GM12874 (cell line): ENCODE results near the gene PTPRQ.

Experiments used
- TF ChIP-seq, protein P1 (sequence below): IDR thresholded peaks from 2 replicates; pipeline ENCODE4 v1.5.1; 2011; ENCODE audit warnings: low read depth, mild to moderate bottlenecking, control low read depth, low read length, moderate library complexity; ENCODE audit not compliant: insufficient read depth

The PTPRQ gene

DNA sequence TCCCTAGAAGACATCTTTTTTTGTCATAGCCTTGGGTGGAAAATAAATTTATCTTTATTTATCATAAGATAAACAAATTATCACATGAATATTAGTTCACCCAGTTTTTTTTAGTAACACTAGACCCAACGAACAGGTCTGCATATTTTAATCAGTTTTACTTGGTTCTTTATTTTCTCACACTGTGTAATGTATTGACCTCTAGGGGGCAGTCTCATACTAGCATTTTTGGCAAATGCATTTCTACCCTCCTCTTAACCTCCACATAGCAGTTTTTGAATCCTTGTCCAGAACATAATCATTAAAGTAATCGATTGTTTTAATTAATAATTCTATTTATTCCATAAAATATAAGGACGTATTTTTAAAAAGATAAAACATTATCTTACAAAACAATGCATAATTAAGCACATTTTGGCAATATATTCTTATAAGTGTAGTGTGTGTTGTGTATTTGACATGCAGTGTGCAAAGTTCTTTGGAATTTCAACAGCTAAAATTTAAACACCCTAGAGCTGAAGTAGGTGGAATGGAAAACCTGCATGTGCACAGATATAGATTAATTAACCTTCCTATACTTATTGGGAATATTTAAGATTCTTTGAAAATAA, 31.6 kb upstream of the PTPRQ start:
- TF ChIP-seq, protein P1, sequence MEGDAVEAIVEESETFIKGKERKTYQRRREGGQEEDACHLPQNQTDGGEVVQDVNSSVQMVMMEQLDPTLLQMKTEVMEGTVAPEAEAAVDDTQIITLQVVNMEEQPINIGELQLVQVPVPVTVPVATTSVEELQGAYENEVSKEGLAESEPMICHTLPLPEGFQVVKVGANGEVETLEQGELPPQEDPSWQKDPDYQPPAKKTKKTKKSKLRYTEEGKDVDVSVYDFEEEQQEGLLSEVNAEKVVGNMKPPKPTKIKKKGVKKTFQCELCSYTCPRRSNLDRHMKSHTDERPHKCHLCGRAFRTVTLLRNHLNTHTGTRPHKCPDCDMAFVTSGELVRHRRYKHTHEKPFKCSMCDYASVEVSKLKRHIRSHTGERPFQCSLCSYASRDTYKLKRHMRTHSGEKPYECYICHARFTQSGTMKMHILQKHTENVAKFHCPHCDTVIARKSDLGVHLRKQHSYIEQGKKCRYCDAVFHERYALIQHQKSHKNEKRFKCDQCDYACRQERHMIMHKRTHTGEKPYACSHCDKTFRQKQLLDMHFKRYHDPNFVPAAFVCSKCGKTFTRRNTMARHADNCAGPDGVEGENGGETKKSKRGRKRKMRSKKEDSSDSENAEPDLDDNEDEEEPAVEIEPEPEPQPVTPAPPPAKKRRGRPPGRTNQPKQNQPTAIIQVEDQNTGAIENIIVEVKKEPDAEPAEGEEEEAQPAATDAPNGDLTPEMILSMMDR, result peak; percentile 45; the same call in 1 of the 2 replicates

- TF ChIP-seq, protein P1, result 0 out of 2 replicates have a peak, but pooled peaks have one; percentile 8
Observed at GRCh38 chr12:80413462-80413861, 30.6 kb upstream of the PTPRQ start.

DNA sequence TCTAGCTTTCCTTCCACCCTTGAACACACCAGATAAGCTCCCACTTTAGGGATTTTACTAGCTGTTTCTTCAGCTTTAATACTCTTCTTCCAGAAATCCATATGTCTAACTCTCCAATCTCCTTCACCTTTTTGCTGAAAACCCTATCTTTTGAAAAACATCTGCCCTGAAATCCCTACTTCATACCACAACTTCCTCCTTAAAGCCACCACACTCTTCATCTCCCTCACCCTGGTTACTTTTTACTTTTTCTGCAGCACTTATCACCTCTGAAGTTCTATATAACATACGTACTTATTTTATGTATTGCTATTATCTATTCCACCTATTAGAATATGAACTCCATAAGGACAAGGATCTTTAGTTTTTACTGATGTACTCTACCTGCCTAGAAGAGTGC, 28.6 kb upstream of the PTPRQ start:
- TF ChIP-seq, protein P1, result no peak

DNA sequence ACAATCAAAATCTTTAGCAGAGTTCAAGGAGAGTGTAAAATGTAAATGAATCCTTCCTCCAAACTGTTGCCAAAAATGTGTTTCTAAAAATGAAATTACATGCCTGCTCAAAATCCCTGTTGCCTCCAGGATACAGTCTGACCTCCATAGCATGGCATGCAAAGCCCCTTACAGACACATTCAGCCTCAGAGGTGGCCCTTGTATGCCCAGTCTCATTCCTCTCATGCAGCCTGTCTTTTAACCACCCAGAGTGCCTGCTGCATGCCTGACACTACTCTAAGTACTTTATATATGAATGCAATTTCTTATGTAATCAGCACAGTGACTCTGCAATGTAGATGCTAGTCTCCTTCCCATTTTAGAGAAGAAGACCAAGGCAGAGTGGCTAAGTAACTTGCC, 24.4 kb upstream of the PTPRQ start:
- TF ChIP-seq, protein P1, result no peak

- TF ChIP-seq, protein P1, result no peak
Observed at GRCh38 chr12:80420075-80420474, 24.0 kb upstream of the PTPRQ start.

GRCh38 chr12:80422550-80422949, 21.5 kb upstream of the PTPRQ start:
- TF ChIP-seq, protein P1, result no peak

- TF ChIP-seq, protein P1, result no peak
Observed at GRCh38 chr12:80432061-80432460, 12.0 kb upstream of the PTPRQ start.
